PFSK-1 (cell line): ENCODE data around the gene KCNK17.

Experiments used
- FOXP2 ChIP-seq: optimal IDR thresholded peaks from 2 replicates; pipeline ENCODE3; 2011; ENCODE audit warnings: borderline replicate concordance, control low read depth, inconsistent platforms; ENCODE audit not compliant: insufficient read depth; ENCODE audit errors: extremely low read length, extremely low read depth
- POLR2AphosphoS5 ChIP-seq: IDR thresholded peaks from 2 replicates; pipeline ENCODE4 v1.6.1; 2012; ENCODE audit warnings: low read depth, mild to moderate bottlenecking, control low read depth, low read length, moderate library complexity
- REST ChIP-seq, 2 experiments: IDR thresholded peaks; 2 replicates each; pipeline versions ENCODE4 v1.6.1 to v1.8.0; 2011 to 2012; ENCODE audit warnings: low read depth in 2 of 2, low read length in 2 of 2, control low read depth in 1 of 2, inconsistent platforms in 1 of 2, mild to moderate bottlenecking in 1 of 2, moderate library complexity in 1 of 2; ENCODE audit not compliant: insufficient read depth in 1 of 2
- SIN3A ChIP-seq: IDR thresholded peaks from 2 replicates; pipeline ENCODE4 v1.6.1; 2012; ENCODE audit warnings: mild to moderate bottlenecking, low read length, moderate library complexity, borderline replicate concordance; ENCODE audit not compliant: insufficient read depth
- TAF1 ChIP-seq: IDR thresholded peaks from 2 replicates; pipeline ENCODE4 v1.6.1; 2012; ENCODE audit warnings: low read length, control low read depth, borderline replicate concordance; ENCODE audit not compliant: insufficient read depth

- no peak for TF ChIP-seq REST (IDR thresholded peaks at IDR 0.05; ENCODE audit: insufficient read depth in 1 of 2, low read depth in 2 of 2, low read length in 2 of 2)
- no peak for TF ChIP-seq TAF1
- no peak for TF ChIP-seq POLR2AphosphoS5
- no peak for TF ChIP-seq SIN3A
- TF ChIP-seq FOXP2, result no peak
Measured at GRCh38 chr6:39249278-39249677, 64.9 kb downstream of the KCNK17 start.
